HK-2 (cell line): ENCODE data around the gene CAPNS2.

Experiments used
- DNase-seq: peaks from one replicate; pipeline ENCODE4 v3.0.0-alpha.2; 2018; ENCODE audit not compliant: unreplicated experiment

CAPNS2 gene

GRCh38 chr16:55566432-55567175, at the start of gene CAPNS2:
CAPNS2 (plus strand) TSS chr16:55566684; CDS start chr16:55566757, 73 bp downstream.
- no peak for DNase-seq

DNA sequence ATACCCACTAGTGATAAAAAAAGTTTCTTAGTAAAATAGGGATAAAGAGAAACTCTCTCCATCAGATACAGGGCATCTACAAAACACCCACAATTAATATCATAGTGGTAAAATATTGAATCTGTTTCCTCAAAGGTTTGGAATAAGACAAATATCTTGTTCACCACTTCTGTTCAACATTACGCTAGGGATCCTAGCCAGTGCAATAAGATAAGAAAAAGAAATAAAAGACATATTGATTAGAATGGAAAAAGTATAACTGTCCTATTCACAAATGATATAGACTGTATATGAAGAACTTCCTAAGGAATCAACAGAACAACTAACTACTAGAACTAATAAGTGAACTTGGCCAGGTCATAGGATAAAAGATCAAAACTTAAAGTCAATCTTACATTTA, 44.7 kb upstream of the CAPNS2 start:
- DNase-seq, result no peak

GRCh38 chr16:55526441-55526840, 40.0 kb upstream of the CAPNS2 start:
- no peak for DNase-seq

- no peak for DNase-seq
Observed at GRCh38 chr16:55527885-55528284, 38.6 kb upstream of the CAPNS2 start.

GRCh38 chr16:55529018-55529417, 37.5 kb upstream of the CAPNS2 start:
- no peak for DNase-seq

GRCh38 chr16:55530316-55530856, 36.1 kb upstream of the CAPNS2 start:
- DNase-seq, result no peak

DNA sequence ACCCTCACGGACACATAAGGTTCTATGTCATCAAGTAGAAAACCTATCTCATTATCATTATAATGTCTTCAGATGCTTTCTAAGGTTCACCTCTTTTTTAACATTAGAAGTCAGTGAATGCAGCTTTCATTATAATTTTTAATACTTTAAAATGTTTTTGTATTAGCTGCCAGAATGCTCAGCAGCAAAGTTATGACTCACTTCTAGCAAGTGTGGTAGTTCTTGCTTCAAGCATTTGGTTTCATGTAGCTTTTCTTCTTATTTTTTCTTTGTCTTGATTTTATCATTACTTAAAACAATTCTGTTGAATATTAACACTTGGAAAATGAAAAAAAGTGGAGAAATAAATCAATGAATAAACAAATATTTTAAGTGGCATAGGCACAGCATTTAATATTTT, 34.3 kb upstream of the CAPNS2 start:
- DNase-seq, result no peak

DNA sequence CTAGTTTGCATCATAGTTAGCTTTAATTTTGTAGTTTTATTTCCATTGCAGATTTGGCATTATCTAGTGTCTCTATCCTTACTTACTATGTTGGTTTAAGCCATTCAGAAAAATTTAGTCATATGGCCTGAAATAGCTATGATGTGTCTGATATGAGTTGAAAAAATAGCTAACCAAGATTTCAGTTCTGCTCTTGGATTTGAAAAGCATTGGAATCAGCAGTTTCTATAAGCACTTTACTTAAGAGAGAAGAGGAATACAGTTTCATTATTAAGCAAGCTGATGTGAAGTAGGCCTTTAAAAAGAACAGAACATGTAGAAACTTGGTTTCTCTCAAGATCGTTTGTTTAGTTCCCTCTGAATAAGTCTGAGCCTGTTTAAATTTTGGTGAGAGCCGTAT, 31.7 kb upstream of the CAPNS2 start:
- DNase-seq, result no peak

DNA sequence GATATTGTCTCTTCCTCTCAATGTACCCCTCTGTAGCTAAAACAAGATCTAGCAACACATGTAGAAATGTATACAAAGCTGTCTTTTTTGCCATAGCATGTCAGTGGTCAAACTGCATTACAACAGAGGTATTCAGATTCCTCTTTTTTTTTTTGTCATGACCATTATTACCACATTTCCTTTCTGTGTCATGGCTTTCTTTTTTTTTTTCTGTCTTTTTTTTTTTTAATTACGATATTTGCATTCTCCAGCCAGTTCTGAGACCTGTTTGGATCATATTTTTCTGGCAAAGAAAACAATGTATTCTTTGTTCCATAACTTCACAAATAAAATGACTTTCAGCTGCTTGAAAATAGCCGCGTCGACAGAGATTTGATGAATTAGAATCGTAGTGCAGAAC, 27.4 kb upstream of the CAPNS2 start:
- DNase-seq, result no peak

DNA sequence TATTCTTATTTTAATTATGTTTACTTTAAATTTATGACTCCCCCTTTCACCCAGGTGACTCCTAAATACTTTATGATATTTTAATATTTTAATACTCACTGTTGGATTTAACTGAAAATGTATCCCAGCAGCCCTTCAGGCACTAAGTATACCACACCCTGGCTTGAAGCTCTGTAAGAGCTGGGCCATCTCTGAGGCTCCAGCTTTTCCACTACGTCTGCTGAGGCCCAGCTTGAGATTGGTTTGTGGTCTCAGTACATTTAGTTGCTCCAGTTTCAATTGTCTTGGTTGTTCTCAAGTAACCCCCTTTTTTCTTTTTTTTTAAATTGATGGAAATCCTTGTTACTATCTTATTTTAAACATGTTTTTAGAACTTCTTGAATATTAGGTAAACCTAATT, 27.0 kb upstream of the CAPNS2 start:
- DNase-seq, result no peak

DNA sequence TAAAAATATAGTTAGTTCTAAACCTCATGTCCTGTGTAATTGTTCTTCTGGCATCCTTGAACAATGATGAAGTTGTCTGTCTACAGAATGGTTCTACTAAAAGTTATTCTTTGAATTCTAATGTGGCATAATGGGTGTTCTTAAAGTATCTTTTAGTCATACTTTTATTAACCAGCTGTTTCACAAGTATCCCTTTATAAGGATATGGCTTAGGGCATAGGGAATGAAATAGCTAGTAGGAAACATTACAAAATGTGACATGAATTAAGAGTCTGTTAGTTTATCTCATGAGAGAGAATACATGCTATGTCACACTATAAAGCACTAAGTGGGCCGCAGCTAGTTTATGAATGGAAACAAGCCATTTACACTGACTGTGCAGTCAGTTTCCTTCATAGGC, 26.3 kb upstream of the CAPNS2 start:
- DNase-seq, result no peak

DNA sequence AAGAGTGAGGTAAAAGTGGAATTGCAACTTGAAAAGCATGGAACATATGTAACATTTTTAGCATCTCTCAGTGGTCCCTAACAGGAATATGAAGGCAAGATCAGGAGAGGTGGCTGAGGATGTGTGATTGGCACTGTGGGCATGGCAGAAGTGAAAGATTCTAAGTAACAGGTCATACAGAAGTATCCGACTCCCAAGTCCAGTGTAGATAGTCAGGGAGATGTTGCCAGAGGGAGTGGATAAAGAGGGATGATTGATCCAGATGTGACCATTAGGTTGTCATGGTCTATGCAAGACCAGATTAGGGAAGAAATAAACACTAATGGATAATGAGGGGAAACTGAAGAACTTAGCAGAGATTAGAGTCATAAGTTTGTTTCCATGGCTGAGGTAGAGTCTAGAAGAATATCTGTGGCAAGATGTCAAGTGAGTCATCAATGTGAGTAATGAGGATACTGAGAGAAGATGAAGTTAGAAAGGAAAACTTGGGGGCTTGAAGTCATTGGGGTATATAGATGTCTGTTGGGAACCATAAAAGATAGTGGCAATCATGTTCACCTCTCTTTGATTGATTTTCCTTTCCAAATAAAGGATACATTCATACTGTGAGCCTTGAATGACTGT, 23.9 kb upstream of the CAPNS2 start:
- DNase-seq, result no peak

DNA sequence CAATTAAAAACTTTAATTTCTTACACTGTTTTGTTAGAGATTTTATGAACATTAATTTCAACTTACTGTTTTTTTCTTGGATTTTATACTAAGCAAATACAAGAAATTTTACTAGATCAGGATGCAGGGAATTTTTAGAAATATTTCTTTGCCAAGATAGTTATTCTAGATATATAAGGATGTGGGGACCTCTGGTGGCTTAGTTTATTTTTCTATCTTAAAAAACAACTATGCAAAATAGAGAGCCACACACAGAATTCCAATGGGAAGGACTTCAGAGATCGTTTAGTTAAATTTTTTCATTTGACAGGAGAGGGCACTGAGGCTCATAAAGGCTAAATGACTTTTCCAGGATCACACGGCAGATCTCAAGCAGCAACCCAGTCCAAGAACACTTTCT, 23.0 kb upstream of the CAPNS2 start:
- DNase-seq, result no peak

- DNase-seq, result no peak
Observed at GRCh38 chr16:55552621-55553020, 13.9 kb upstream of the CAPNS2 start.

- no peak for DNase-seq
Observed at GRCh38 chr16:55555436-55555835, 11.0 kb upstream of the CAPNS2 start.

DNA sequence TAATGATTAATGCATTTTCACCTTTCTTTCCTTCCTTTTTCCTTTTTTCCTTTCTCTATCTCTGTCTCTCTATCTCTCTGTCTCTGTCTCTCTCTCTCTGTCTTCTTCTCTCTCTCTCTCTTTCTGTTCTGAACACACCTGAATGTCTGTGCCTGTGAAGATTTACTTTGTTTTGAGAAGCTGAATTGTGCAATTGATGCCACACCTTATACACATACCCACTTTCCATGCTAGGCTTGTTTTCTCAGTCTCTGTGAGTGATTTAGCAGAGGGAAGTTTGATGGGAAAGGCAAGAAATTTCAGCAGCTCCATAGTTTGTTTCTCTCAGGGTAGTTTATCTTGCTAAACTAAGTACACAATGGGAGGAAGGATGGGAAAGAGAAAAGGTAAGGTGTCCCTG, 9.3 kb upstream of the CAPNS2 start:
- DNase-seq, result no peak

DNA sequence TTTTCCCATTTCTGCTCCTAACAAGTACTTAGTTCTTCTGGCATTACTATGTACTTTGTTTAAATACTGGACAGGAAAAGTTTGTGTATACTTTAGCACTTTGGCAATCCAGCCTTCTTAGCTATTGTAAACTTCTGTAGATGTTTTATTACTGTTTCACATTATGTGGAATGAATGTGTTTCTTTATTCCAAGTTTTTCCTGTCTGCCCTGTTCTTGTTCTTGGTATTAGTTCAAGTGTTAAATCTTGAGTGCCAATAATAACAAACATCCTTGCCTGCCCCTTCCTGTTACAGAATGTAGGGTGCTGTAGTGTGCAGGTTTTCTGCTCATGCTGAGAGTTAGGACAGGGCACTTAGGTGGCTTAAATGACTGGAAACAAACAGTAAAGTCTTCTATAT, 7.3 kb upstream of the CAPNS2 start:
- no peak for DNase-seq

- no peak for DNase-seq
Observed at GRCh38 chr16:55559933-55560516, 6.5 kb upstream of the CAPNS2 start.

DNA sequence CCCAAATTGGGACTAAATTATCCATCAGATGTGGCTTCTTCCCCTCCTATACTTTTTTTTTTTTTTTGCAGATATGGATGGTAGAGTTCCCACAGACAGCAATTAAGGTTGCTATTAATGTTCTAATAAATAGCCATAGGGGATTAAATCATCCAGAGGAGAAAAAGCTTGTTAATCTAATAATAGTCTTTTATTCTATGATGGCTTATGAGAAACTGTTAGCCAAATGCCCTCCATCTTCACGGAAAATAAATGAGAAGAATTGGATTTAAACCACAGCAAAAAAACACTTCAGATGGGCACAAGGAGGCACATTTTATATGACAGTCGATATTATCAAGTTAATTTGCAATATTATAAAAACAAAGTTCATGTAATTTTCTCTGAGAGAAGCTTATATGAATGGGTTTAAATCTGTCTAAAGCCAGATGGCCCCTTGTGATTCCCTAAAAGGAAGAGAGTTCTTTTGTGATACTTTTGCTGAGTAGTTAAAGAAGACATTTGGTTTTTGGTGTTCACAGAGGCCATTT, 5.1 kb upstream of the CAPNS2 start:
- no peak for DNase-seq

- DNase-seq, result no peak
Observed at GRCh38 chr16:55562936-55563335, 3.5 kb upstream of the CAPNS2 start.

DNA sequence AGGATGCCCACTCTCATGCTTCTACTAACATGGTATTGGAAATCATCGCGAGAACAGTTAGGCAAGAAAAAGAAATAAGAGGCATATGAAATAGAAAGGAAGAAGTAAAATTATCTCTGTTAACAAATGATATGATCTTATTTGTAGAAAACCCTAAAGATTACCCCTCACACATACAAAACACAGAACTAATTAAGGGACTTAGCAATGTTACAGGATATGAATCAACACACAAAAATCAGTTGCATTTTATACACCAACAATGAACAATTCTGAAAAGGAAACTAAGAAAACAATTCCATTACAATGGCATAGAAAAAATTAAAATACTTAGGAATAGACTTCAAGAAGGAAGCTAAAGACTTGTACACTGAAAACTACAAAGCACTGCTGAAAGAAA, 2.7 kb upstream of the CAPNS2 start:
- no peak for DNase-seq

GRCh38 chr16:55565086-55565485, 1.4 kb upstream of the CAPNS2 start:
- no peak for DNase-seq

DNA sequence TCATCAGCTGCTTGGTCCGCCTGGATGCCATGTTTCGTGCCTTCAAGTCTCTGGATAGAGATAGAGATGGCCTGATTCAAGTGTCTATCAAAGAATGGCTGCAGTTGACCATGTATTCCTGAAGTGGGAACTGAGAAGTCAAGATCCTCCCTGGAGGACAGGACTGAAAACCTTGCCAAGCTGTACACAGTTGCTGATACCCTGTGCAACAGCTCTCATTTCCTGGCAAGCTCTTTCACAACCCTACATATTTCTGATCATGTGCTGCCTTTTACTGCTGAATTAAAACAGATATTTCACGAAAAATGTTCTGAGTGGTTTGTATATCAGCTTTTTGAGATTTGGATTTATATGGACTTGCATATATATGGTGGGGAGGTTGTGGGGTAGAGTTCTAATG, 898 bp downstream of the CAPNS2 start:
- no peak for DNase-seq
